ENCODE data around the gene ARSG.
"Not testable (repeated sequence)": the region's sequence is repeated elsewhere in the genome, so short reads cannot be mapped to it uniquely, and the experiment has no call there.

The ARSG gene

GRCh38 chr17:68399638-68400403, 108.5 kb downstream of the ARSG start:
- no peak for DNase-seq

GRCh38 chr17:68400404-68400735, 109.1 kb downstream of the ARSG start:
- no peak for DNase-seq

- DNase-seq, result no peak
Observed at GRCh38 chr17:68401288-68401687, 110.0 kb downstream of the ARSG start.

- DNase-seq, result no peak
Observed at GRCh38 chr17:68403122-68403521, 111.8 kb downstream of the ARSG start.

- DNase-seq, result not testable (repeated sequence)
Observed at GRCh38 chr17:68403837-68404236, 112.5 kb downstream of the ARSG start.

- not testable (repeated sequence) for DNase-seq
Observed at GRCh38 chr17:68407656-68408055, 116.4 kb downstream of the ARSG start.

- DNase-seq, result peak; percentile 38
Observed at GRCh38 chr17:68413597-68414560, 122.6 kb downstream of the ARSG start.

GRCh38 chr17:68414901-68415300, 123.6 kb downstream of the ARSG start:
- not testable (repeated sequence) for DNase-seq

GRCh38 chr17:68417317-68417716, 126.0 kb downstream of the ARSG start:
- DNase-seq, result no peak

GRCh38 chr17:68418876-68419275, 127.6 kb downstream of the ARSG start:
- no peak for DNase-seq

GRCh38 chr17:68420065-68420464, 128.8 kb downstream of the ARSG start:
- DNase-seq, result no peak

- no peak for DNase-seq
Observed at GRCh38 chr17:68421486-68421885, 130.2 kb downstream of the ARSG start.

GRCh38 chr17:68422821-68423220, 131.5 kb downstream of the ARSG start:
- no peak for DNase-seq

GRCh38 chr17:68423251-68423650, 132.0 kb downstream of the ARSG start:
- no peak for DNase-seq

GRCh38 chr17:68424203-68424602, 132.9 kb downstream of the ARSG start:
- no peak for DNase-seq

- peak; percentile 55 for DNase-seq
Observed at GRCh38 chr17:68424861-68425260, 133.6 kb downstream of the ARSG start.

- no peak for DNase-seq
Observed at GRCh38 chr17:68425979-68426378, 134.7 kb downstream of the ARSG start.

- DNase-seq, result no peak
Observed at GRCh38 chr17:68427575-68427974, 136.3 kb downstream of the ARSG start.

- DNase-seq, result peak; percentile 24
Observed at GRCh38 chr17:68428498-68429172, 137.3 kb downstream of the ARSG start.

GRCh38 chr17:68429881-68430280, 138.6 kb downstream of the ARSG start:
- no peak for DNase-seq

GRCh38 chr17:68431045-68431608, 139.8 kb downstream of the ARSG start:
- DNase-seq, result no peak

GRCh38 chr17:68431661-68432071, 140.4 kb downstream of the ARSG start:
- DNase-seq, result peak; percentile 7

Data from NCI-H1105 treated with DMSO at 0.1 percent for 48 hours (cell line).